GM21737 (cell line): ENCODE data around the gene TBC1D13.
"Not testable (repeated sequence)": the region's sequence is repeated elsewhere in the genome, so short reads cannot be mapped to it uniquely, and the experiment has no call there.

Source experiments
- ATAC-seq: cut with Tn5 transposase; IDR thresholded peaks from one replicate; pipeline ENCODE4 v1.9.1; 2021; ENCODE audit warnings: mild to moderate bottlenecking, moderate library complexity; ENCODE audit not compliant: unreplicated experiment

Gene TBC1D13, protein sequence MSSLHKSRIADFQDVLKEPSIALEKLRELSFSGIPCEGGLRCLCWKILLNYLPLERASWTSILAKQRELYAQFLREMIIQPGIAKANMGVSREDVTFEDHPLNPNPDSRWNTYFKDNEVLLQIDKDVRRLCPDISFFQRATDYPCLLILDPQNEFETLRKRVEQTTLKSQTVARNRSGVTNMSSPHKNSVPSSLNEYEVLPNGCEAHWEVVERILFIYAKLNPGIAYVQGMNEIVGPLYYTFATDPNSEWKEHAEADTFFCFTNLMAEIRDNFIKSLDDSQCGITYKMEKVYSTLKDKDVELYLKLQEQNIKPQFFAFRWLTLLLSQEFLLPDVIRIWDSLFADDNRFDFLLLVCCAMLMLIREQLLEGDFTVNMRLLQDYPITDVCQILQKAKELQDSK

DNA sequence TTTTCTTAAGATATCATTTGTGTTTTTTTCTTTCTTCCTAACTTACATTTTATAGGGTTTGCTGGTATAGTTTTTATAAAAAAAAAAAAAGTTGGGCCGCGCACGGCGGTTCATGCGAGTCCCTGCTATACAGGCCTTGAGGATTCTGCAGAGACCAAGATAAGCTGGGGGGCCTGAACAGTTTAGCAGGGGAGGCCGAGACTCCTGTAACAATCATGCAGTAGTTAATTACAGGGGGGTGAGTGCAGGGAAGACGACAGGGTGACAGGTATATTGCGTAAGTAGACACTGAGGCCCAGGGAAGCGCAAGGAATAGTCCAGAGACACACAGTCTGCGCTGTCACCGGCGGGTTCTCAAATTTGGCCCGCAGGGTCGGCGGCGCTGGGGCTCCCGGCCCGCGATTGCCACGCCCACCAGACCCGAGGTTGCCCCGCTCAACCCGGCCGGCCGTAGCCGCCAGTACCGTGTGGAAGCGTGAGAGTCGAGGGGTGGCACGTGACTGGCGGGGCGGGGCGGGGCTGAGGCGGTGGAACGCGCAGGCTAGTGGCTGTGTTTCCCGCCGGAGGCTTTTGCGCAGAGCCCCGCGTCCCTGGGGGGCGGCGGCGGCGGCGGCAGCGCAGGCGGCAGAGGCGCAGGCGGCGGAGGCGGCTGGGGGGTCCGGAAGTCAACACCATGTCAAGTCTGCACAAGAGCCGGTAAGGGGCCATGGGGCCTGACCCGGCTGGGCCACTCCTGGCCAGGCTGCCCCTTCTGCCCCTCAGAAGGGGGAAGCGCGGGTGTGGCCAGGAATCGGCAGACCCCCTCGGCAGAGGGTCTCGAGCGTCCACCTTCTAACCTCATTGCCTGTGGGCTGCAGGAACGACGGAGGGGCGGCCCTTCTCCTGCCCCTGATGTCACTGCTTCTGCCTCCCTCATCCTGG lies at the start of gene TBC1D13:
TBC1D13 (plus strand) TSS at position 573 of the 921 bp plus-strand sequence; CDS start at position 674, 101 bp downstream.
- peak; percentile 88 for ATAC-seq

DNA sequence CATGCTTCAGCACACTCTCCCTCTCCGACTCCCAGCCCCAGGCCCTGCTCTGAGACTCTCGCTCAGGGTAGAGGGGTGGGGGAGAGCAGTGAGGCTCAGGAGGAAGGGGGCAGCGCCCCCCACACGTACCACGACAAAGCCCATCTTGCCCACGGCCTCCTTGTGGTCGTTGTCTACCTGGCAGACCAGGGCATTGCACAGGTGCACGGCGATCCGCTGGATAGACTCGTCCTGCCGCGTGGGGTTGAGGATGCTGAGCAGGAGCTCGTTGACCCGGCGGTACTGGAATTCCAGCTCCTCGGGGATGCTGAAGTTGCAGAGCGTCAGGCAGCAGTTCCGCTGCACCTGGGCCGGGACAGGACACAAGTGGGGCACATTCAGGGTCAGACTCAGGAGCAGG lies 44.7 kb upstream of the TBC1D13 start:
- no peak for ATAC-seq

DNA sequence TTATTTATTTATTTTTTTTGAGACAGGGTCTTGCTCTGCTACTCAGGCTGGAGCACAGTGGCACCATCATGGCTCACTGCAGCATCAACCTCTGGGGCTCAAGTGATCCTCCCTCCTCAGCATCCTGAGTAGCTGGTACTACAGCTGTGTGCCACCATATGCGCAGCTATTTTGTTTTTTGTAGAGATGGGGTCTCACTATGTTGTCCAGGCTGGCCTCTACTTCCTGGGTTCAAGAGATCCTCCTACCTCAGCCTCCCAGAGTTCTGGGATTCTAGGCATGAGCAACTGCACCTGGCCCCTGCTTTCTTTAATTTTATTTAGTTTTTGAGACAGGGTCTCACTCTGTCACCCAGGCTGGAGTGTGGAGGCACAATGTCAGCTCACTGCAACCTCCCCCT lies 43.6 kb upstream of the TBC1D13 start:
- no peak for ATAC-seq

DNA sequence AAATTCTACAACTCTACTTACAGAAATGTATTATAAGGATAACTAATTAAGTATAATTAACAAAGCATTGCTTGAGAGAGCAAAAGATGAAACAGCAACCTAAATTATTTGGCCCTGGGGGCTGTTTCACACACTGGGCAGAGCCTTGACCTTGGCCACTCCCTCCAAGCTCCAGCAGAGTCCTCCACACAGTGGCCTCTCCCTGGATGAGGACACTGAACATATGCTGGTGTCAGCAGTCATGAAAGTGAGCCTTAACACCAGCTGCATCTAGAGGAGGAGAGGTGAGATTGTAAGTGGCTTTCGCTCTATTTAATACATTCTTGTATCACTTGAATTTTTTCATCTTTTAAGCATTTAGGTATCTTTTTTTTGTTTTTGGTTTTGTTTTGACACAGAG lies 39.8 kb upstream of the TBC1D13 start:
- no peak for ATAC-seq

DNA sequence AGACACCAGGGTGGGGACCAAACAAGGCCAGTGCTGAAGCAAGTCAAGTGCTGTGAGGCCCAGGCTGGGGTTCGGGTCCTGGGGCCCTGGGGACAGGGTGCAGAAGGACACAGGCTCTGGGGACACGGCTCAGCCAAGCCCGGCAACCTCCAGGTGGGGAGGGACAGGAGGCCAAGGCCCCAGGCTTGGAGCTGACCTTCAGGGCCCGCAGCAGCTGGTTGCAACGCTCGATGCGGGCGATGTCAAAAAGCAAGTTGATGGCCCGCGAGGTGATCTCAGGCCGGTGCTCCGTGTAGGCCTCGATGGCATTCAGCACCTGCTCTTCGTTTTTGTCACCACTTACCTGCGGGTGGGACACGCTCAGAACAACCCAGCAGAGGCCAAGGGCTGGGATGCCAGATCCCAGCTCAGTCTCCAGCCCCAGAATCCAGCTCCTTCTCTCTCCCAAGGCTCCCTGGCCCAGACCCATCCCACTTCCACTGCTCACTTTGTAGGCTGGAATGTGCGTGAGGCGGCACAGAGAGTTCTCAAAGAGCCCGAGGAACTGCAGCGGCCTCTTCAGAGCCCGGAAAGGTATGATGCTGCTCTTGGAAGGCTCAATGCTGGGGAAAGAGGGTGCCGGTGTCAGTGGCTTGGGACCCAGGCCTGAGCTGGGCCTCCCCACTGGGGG lies 36.0 kb upstream of the TBC1D13 start:
- no peak for ATAC-seq

DNA sequence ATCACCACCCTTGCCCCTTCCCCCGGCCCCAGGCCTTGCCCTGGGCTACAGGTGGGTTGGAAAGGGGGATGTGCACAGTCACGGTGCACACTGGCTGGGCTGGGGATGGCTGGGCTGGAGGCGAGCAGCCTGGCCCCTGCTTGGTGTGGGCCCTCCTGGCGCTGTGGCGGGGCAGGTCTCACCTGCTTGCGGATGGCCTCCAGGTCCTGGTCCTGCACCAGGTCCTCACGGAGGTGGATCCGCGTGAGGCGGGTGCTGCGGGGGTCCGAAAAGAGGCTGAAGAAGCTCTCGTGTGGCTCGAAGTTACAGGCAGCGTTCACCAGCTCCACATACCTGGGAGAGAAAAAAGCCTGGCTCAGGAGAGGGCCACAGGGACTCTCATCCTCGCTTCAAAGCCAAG lies 33.4 kb upstream of the TBC1D13 start:
- ATAC-seq, result no peak

DNA sequence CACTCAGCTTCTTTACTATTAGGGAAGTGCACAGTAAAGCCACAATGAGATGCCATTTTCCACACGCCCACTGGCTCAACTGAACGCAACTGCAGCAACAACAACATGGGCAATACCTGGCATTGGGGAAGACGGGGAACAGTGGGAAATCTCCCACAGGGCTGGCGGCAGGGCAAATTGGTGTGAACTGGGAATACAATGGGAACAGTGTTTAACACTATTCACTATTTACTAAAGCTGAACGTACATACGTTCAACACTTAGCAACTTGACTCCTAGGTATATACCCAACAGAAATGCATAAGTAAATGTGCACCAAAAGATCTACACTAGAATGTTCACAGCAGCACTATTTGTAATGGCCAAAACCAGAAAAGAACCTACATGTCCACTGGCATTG lies 29.5 kb upstream of the TBC1D13 start:
- no peak for ATAC-seq

DNA sequence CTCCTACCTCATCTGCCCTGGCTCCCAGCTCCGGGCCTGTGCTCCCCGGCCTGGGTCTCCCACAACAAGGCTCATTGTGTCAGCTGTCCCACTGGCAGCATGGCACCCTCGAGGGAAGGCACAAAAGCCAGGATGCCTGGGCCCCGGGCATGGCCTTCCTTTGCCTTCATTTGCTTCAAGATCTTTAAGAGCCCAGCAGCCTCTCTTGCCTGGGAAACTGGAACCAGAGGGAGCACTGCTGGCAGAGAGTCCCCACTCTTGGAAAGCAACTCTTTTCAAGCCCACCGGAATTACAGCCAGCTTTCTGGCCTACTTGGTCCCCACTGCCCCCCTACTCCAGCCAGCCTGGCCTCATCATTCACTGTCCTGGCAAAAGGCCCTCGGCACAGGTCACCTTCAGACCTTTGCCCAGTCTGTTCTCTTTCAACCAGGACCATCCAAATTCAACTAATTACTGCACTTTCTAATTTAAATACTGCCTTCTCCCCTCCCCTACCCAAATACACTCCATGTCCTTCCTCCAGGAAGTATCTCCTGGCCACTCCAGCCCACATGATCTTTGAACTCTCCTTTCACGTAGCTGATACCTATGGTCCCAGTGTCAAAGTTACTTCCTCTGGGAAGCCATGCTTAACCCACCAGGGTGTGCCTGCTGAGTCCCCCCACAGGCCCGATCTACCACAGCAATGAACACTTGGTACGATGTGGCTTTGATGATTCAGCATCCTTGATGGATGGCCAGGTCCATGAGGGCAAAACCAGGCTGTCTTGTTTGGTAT lies 24.2 kb upstream of the TBC1D13 start:
- ATAC-seq, result no peak

DNA sequence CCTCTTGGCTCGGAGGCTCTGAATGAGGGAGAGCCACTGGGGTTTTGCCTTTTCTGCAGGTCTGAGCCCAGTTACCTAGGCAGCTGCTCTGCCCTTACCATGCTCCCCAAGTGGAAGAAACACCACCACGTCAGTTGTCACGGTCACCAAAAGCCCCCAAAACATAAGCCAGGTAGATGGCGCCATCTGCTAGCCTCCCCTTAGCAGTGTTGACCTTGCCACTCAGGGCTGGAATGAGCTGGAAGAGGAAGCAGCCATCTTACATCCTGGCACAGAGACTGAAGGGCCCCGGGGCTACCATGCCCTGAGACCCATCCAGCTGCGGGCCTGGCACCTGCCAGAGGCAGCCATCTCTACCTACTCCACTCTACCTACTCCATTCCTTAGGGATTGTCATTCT lies 22.7 kb upstream of the TBC1D13 start:
- no peak for ATAC-seq

DNA sequence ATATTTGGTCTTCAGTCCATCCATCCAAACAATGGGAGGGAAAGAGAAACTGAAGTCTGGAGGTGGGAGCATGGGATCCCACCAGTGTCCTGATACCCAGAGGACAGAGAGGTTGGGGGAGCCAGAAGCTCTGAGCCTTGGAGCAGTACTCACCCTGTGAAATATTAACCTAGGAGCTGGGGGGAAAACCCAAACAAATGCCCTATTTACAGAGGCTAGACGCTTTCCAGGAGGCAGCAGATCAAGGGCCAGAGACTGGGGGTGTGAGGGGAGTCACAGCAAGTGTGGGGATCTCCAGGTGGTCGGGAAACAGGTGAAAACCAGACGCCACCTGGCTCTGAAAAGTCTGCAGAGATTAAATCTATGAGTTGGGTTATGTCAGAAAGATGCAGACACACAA lies 21.6 kb upstream of the TBC1D13 start:
- ATAC-seq, result no peak

DNA sequence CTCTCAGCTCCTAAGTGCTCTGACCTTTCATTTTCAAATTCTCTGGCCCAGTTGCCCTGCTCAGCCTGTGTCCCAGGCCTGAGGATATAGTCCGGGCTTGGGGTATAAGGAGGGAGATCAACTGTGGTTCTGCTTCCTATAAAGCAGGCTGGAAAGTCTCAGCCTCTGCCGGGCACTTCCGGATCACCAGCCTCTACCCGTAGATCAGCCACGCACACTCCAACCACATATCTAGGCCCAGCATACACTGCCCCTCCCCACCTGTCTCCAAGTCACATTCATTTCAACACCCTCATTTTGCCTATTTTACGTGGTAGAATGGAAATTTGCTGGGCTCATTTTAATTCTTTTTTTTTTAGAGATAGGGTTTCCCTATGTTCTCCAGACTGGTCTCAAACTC lies 18.4 kb upstream of the TBC1D13 start:
- no peak for ATAC-seq

DNA sequence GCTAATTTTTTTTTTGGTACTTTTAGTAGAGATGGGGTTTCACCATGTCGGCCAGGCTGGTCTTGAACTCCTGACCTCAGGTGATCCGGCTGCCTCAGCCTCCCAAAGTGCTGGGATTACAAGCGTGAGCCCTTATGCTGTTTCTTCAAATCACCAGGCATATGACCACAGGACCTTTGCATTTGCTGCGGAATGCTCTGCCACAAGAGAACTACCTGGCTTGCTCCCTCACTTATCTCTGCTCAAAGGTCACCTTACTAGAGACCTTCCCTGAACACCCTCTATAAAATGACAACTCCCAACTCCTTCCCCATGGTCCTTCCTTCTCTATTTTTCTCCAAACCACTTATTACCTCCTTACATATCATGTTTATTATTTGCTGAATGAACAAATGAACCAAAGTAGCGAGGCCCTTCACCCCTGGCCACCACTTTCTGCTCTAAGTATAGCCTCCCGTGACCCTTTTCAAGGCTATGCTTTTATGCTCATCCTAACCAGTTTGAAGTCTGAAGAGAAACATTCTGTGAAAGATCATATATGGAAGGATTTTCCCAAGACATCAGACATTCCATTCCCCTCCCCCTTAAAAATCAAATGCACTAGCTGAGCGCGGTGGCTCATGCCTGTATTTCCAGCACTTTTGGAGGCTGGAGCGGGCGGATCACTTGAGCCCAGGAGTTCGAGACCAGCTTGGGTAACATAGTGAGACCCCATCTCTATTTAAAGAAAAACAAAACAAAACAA lies 16.6 kb upstream of the TBC1D13 start:
- ATAC-seq, result no peak

DNA sequence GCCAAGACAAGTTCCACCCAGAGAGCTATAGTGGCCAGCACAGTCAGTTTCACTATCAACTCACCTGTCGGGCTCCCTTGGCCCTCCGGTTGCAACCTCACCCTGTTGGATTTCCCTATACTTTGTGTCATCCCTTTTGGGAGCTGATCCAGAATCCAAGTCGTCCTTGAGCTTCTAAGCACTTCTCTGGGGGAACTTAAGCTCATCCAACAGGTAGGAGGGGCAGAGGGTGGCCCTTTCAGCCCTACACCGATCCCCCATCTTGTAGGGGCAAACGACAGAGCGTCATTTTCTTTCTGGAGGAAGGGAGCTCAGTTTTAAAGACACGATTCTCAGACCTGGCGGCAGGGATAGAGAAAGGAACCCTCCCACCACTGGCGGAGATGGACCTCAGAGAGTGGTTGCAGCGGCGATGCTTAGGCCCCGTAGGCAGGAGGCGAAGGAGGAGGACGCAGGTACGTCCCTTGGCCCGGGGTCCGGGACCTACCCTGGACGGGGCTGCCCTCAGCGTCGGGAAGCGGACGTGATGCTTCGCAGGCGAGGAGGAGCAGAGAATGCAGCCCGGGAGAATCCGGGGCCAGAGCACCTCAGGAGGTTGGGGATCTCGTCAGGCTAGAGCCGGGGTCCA lies 15.8 kb upstream of the TBC1D13 start:
- peak; percentile 26 for ATAC-seq

DNA sequence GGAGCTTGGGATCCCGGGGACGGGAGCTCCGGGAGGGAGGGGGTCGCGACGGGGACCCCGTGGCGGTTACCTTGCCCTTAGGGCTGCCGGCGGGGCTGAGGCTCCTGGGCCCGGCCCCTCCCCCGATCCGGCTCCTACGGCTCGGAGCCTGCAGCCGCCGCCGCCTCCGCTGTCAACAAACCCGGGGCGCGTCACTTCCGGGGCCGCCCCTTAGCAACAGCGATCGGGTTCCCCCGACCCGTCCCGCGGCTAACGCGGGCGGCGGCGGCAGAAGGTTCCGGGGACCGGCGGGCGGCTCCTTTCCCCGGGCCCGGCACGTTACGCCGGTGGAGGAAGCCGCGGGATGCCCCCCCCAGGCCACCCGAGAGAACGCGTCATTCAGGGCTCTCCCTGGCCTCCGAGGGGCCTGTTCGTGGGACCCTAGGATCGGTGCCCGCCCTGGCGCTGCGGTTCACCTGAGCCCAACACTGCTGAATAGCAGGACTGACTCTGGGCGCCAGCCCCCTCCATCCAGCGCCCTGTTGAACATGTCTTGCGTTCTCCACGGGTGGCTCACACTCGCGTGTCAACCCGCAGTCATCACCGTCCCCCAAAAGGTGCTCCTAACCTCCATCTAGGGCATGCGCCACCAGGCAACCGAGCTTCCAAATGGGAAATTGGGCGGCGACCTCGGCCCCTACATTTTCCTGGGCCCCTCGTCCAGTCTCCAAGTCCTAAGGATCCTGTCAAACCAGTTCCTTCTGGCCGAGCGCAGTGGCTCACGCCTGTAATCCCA lies 15.1 kb upstream of the TBC1D13 start, which contains the start of gene ZER1:
ZER1 (minus strand) TSS at position 183 of the 775 bp plus-strand sequence. CDS start 16,362 bp downstream, outside the sequence.
- peak; percentile 92 for ATAC-seq

DNA sequence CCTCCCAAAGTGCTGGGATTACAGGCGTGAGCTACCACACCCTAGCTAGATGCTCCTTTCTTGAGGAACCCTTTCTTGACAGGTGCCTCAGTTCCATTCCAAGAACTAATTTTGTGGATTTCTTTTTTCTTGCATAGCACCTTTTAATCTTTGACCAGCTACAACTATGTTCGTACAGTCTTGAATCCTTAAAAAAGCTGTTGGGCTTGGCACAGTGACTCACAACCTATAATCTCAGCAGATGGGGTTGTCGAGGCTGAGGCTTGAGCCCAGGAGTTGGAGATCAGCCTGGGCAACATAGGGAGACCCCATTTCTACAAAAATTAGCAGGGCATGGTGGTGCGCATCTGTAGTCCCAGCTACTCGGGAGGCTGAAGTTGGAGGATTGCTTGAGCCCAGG lies 14.0 kb upstream of the TBC1D13 start:
- ATAC-seq, result no peak

DNA sequence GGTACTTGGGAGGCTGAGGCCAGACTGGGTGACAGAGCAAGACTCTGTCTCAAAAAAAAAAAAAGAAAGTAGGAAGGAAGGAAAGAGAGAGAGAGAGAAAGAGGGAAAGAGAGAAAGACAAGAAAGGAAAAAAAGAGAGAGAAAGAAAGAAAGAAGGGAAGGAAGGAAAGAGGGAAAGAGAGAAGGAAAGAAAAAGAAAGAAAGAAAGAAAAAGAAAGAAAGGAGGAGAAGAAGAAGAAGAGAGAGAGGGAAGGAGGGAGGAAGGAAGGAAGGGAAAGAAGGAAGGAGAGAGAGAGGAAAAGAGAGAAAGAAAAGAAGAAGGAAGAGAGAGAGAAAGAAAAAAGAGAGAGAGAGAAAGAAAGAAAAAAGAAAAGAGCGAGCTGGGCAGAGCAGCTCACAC lies 12.2 kb upstream of the TBC1D13 start:
- no peak for ATAC-seq

DNA sequence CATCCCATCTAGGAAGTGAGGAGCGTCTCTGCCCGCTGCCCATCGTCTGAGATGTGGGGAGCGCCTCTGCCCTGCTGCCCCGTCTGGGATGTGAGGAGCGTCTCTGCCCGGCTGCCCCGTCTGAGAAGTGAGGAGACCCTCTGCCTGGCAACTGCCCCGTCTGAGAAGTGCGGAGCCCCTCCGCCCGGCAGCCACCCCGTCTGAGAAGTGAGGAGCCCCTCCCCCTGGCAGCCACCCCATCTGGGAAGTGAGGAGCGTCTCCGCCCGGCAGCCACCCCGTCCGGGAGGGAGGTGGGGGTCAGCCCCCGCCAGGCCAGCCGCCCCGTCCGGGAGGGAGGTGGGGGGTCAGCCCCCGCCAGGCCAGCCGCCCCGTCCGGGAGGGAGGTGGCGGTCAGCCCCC lies 7.0 kb upstream of the TBC1D13 start:
- not testable (repeated sequence) for ATAC-seq
